ENCODE data around the gene POLR2J2.
"Not testable (repeated sequence)": the region's sequence is repeated elsewhere in the genome, so short reads cannot be mapped to it uniquely, and the experiment has no call there.

POLR2J2 gene

GRCh38 chr7:102671166-102671955, at the start of gene POLR2J2:
TSS of gene POLR2J2 (minus strand) at chr7:102671663. CDS start at chr7:102671601, 62 bp downstream.
- DNase-seq (ENCODE audit: low spot score): peak; percentile 93

DNA sequence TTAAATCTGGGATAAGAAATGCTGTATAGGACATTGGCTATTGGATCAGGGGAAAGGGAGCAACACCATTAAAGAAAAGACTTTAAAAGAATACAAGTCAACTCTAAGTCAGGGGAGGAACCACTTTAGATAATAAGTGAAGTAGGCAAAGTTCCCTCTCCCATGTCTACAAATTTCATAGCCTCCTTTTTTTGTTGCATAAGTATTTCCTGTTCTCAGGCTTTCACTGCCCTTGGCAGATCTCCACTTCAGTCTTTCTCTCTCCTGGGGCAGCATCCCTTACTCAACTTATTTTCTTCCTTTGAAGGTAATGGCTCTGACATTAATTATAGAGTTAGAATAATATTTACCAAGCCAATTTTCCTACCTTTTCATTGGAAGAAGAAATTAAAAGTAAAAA, 47.0 kb upstream of the POLR2J2 start:
- DNase-seq (ENCODE audit: low spot score): not testable (repeated sequence)

- DNase-seq (ENCODE audit: low spot score): peak; percentile 49
Measured at GRCh38 chr7:102715718-102716117, 44.3 kb upstream of the POLR2J2 start.

DNA sequence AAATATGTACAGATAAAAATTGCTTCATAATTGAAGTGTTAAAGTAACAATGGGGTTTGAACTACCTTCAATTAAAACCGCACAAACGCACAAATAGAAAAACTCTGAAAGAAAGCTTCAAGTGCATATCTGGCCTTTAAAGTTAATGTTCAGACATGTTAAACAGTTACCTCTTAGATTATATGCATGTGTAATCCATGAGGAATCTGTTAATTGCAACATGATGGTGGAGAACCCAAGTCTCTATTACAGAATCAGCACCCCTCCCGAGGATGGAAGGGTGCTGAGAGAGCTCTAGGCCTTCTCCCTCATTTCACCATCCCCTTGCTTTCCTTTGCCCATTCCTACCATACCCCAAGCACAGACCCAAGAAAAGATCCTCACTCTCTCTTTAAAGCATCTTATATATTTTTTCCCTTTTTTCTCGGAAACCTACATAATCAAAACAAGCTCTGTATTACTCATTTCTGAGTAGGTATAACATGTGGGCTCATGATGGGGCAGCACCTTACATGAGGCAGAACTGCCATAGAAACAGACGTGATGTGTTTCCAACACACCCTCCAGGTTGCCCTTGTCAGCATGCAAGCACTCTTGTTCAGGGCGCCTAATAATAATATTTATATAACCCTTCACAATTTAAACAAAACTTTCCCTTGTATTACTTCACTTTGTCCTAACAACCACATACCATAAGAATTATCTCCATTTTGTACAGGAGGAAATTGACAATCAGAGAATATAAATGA, 43.5 kb upstream of the POLR2J2 start:
- DNase-seq (ENCODE audit: low spot score): not testable (repeated sequence)

DNA sequence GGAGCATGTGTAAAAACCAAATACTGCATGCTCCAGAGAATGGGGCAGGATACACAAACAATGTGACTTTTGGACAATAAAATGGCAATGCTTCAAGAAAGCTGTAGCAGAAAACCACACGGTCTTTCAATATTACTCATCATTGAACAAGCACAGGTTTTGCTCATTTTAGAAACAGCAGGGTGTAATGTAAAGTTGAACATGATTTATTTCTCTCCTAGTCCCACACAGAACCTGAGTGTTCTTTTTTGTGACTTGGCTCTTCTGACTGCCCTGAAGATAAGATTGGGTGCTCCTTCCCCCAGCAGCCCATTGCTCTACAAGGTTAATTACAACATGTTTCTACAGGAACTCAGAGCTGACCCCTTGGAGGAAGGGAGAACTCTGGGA, 42.2 kb upstream of the POLR2J2 start:
- not testable (repeated sequence) for DNase-seq (ENCODE audit: low spot score)

DNA sequence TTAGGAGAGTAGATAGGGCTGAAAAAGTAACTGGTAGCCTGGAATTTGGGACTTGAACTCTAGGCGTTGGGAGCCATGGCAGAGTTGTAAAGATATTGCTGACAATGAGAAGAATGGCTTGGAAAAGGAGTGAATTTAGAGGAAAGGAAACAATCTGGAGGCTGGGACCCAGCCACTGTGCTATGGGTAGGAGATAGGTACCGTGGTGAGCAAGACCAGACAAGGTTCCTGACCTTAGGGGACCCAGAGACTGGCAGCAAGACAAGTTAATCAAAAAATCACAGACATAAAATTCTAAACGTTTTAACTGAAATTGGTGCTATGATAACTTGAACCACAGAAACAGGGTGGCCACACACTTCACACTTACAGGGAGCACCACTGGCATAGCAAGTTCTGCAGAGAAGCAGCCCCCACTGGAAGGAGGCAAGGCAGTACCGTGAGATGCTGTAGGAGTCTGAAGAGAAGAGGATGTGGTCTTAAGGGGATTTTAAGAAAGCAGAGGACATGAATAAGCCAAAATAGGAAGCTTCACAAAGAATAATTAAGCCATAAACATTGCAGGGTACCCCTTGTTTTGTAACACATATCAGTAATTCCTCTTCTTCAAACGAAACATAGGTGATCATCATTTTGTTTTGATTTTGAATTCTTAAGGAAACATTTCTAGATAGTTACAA, 41.7 kb upstream of the POLR2J2 start:
- DNase-seq (ENCODE audit: low spot score): not testable (repeated sequence)

DNA sequence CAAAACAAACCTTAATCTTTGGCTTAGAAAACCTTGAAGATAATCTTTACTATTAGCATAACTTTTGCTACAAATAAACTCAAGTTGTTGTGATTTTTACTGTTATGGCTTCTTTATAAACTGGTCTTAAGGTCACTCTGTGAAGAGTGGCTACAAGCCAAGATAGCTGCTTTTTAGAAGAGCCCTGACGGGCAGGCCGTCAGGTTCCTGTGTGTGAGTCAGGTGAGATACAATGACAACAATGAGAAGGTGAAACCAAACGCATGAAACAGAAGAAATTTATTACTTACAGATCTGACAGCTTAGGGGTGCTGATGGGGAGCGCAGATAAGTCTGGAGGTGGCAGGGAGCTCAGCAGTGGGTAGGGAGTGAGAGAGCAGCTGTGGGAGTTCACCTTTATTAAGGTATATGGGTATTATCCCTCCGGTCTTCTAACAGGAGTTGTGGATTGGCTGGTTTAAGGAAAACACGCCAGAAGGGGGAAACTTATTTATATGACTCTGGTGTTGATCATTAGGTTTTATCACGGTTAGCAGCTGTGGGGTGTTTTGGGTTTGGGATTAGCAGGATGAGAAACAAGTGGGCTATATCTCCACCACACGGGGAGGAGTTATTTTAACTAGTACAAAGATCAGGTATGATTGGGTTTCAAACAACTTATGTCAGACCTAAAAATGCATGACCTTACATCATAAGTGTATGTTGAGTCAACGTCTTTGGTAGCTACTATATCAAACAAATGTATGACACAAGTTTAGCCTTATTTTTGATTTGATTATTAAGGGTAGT, 27.7 kb upstream of the POLR2J2 start:
- DNase-seq (ENCODE audit: low spot score): not testable (repeated sequence)

GRCh38 chr7:102697642-102698512, 26.4 kb upstream of the POLR2J2 start:
- DNase-seq (ENCODE audit: low spot score): not testable (repeated sequence)

DNA sequence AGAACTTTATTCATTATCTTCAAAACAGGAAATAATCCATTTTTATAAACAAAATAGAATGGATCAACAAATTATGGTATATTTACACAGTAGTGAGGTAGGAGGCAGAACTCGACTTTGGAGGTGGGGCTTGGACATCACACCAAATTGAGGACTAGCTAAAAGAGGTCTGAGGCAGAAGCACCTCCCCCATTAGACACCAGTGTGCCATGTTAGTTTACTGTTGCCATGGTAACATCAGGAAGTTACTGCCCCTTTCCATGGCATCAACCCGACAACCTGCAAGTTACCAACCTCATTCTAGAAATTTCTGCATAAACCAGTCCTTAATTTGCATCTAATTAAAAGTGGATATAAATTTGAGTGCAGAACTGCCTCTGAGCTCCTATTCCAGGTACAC, 24.5 kb upstream of the POLR2J2 start:
- DNase-seq (ENCODE audit: low spot score): not testable (repeated sequence)

DNA sequence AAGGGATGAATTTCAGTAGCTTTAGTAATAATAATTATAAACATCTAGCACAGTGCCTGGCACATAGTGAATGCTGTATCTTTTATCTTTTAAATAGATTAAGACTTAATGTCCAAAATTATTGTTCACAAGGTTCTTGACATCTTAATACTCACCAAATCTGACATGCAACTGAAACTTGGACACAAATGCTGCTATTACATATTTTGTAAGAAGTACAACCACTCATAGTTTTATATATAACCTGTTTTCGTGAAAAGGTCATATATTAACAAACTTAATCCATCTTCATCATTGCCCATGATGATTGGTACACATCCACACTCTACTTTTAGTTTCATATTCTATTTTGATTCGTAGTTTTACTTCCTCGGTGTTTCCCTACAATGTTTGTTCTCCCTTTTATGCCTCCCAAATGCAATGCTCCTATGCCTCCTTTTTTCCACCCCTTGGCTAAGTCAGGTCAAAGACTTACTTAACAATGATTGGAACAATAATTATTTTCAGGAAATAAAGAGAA, 23.6 kb upstream of the POLR2J2 start:
- not testable (repeated sequence) for DNase-seq (ENCODE audit: low spot score)

DNA sequence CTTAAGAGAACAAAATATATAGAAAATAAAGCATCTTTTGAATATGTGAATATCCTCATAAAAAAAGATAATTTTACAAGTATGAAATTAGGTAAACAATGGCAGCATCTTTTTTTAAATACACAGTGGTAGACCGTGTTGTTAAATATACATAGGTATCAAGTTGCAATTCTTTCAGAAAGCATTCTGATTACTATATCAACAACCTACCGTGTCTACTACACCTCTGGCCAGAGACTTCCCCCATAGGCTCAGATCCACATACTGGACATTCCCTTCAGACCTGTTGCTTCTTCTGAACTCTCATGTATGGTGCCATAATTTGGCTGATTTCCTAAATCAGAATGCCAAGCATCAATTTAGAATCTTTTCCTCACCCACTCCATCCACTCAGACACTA, 22.5 kb upstream of the POLR2J2 start:
- not testable (repeated sequence) for DNase-seq (ENCODE audit: low spot score)

DNA sequence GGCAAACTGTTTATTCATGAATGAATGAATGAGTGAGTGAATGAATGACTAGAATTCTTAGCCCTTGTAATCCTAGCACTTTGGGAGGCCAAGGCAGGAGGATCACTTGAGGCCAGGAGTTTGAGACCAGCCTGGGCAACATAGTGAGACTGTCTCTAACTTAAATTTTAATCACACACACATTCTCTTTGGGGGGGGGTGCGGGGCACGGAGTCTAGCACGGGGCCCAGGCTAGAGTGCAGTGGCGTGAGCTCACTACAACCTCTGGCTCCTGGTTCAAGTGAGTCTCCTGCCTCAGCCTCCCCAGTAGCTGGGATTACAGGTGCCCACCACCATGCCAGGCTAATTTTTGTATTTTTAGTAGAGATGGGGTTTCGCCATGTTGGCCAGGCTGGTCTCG, 19.1 kb upstream of the POLR2J2 start:
- not testable (repeated sequence) for DNase-seq (ENCODE audit: low spot score)

DNA sequence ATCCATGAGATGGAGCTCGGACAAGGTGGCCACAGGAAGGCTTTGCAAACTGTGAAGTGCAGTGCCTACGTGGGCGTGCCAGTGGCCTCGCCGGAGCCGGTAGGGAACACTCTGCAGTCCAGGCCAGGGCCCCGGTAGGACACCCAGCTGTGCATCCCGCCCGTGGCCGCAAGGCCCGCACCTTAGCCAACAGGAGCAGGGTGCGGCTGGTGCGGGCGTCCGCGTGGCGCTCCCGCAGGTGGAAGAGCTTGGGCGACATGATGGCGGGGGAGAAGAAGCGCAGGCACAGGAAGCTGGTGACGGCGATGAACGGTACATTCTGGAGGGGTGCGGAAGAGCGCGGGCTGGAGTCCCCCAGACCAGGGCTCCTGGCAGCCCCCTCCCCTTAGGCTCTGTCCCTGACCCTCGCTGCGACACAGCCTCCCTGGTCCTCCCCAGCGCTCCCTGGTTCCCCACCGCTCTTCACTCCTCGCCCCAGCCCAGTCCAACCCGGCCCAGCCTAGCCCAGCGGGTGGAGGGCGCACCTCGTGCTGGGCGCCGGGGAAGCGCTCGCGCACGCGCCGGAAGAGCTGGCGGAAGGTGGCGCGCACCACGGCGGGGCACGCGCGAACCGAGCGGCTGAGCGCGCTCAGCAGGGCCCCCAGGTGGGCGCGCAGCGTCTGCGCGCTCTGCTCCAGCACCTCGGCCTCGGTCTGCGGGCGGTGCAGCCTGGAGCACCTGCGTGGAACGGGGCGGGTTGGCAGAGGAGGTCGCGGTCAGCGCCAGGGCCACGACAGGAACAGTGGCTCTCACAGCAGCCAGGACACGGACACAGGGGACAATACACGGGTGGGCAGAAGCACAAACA, 18.2 kb upstream of the POLR2J2 start:
- not testable (repeated sequence) for DNase-seq (ENCODE audit: low spot score)

GRCh38 chr7:102688299-102689036, 17.0 kb upstream of the POLR2J2 start:
- DNase-seq (ENCODE audit: low spot score): not testable (repeated sequence)

GRCh38 chr7:102682560-102682959, 11.1 kb upstream of the POLR2J2 start:
- DNase-seq (ENCODE audit: low spot score): not testable (repeated sequence)

DNA sequence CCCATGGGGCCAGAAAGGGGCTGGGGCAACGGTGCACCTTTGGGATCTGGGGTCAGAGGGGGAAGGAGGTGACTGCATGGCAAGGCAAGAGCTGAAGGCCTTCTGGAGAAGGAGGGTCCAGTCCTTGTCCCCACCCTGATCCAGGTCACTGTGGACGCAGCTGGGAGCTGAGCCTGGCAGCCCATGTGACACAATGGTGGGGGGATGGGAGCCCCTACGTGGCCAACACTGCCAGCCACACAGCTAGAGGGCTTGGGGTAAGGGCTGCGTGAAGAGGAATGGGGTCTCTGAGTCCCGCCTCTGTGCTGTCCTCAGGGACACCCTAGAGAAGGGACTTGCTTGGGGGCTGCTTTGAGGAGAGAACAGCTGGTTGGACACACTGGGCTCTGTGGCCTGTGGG, 9.3 kb upstream of the POLR2J2 start:
- DNase-seq (ENCODE audit: low spot score): not testable (repeated sequence)

DNA sequence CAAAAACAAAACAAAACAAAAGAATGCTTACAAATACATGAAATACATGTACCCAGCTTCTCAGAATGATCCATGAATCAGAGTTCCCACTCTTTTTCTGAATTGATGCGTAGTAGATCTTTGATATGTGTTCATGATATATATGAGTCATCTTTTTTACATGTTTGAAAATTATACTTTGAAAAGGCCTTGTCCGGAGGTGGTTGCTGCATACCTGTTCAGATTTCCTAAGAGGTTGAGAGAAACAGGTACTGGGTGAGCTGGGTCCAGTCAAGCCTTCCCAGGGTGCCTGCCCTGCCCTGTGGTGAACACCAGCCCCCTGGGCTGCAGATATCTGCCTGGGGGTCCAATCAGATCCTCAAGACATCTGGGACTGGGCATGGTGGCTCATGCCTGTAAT, 4.1 kb upstream of the POLR2J2 start:
- not testable (repeated sequence) for DNase-seq (ENCODE audit: low spot score)

- not testable (repeated sequence) for DNase-seq (ENCODE audit: low spot score)
Measured at GRCh38 chr7:102673447-102674067, 2.1 kb upstream of the POLR2J2 start.
